HL-60 (cell line): ENCODE data around the gene GABARAPL2.

Source experiments
- GABPA ChIP-seq: IDR thresholded peaks from 2 replicates; pipeline ENCODE4 v1.6.1; 2012; ENCODE audit warnings: low read depth
- POLR2AphosphoS5 ChIP-seq: IDR thresholded peaks from 2 replicates; pipeline ENCODE4 v1.6.1; 2012; ENCODE audit warnings: low read depth
- TF ChIP-seq, protein P1 (sequence below): IDR thresholded peaks from 2 replicates; pipeline ENCODE4 v1.6.1; 2012; ENCODE audit warnings: low read depth; ENCODE audit not compliant: insufficient replicate concordance
- TF ChIP-seq, protein P2 (sequence below): IDR thresholded peaks from one replicate; pipeline ENCODE4 v1.5.1; 2011; ENCODE audit warnings: low read length, control low read depth, inconsistent platforms; ENCODE audit not compliant: insufficient read depth

DNA sequence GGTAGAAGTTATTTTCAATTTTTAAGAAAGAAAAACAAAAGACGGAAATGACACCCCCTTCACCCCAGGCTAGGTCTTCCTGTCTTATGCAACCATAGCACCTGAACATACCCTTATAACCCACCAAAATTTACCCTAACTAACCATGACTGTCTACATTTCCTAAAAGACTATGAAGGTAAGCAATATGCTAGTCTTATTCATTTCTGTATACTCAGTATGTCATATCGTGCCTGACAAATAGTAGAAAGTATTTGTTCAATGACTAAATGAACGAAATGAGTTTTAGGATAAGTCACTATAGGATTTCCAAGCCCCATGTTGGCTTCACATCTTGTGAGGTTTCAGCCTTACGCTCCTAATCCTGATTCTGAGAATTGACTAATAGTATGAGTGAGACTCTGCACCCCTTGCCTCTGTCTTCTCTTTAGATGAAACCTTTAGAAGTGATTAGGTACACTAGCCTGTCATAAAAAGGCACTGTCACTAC, 50.4 kb downstream of the GABARAPL2 start:
- TF ChIP-seq, protein P1, sequence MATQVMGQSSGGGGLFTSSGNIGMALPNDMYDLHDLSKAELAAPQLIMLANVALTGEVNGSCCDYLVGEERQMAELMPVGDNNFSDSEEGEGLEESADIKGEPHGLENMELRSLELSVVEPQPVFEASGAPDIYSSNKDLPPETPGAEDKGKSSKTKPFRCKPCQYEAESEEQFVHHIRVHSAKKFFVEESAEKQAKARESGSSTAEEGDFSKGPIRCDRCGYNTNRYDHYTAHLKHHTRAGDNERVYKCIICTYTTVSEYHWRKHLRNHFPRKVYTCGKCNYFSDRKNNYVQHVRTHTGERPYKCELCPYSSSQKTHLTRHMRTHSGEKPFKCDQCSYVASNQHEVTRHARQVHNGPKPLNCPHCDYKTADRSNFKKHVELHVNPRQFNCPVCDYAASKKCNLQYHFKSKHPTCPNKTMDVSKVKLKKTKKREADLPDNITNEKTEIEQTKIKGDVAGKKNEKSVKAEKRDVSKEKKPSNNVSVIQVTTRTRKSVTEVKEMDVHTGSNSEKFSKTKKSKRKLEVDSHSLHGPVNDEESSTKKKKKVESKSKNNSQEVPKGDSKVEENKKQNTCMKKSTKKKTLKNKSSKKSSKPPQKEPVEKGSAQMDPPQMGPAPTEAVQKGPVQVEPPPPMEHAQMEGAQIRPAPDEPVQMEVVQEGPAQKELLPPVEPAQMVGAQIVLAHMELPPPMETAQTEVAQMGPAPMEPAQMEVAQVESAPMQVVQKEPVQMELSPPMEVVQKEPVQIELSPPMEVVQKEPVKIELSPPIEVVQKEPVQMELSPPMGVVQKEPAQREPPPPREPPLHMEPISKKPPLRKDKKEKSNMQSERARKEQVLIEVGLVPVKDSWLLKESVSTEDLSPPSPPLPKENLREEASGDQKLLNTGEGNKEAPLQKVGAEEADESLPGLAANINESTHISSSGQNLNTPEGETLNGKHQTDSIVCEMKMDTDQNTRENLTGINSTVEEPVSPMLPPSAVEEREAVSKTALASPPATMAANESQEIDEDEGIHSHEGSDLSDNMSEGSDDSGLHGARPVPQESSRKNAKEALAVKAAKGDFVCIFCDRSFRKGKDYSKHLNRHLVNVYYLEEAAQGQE, result no peak
- TF ChIP-seq, protein P2, sequence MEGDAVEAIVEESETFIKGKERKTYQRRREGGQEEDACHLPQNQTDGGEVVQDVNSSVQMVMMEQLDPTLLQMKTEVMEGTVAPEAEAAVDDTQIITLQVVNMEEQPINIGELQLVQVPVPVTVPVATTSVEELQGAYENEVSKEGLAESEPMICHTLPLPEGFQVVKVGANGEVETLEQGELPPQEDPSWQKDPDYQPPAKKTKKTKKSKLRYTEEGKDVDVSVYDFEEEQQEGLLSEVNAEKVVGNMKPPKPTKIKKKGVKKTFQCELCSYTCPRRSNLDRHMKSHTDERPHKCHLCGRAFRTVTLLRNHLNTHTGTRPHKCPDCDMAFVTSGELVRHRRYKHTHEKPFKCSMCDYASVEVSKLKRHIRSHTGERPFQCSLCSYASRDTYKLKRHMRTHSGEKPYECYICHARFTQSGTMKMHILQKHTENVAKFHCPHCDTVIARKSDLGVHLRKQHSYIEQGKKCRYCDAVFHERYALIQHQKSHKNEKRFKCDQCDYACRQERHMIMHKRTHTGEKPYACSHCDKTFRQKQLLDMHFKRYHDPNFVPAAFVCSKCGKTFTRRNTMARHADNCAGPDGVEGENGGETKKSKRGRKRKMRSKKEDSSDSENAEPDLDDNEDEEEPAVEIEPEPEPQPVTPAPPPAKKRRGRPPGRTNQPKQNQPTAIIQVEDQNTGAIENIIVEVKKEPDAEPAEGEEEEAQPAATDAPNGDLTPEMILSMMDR, result no peak
- TF ChIP-seq GABPA (no peak), POLR2AphosphoS5 (no peak)
